Measurements from ENCODE around the gene HS3ST6. TPM values are rescaled to one million over a fixed set of nuclear protein-coding genes. Genes with fewer than 3 reads are reported as not detected.

Gene HS3ST6
- total and polyA plus RNA-seq, 2 of the 13 experiments (the other 11 are each of a cell fraction or from before 2014, with no cell fraction given) = not detected

DNA sequence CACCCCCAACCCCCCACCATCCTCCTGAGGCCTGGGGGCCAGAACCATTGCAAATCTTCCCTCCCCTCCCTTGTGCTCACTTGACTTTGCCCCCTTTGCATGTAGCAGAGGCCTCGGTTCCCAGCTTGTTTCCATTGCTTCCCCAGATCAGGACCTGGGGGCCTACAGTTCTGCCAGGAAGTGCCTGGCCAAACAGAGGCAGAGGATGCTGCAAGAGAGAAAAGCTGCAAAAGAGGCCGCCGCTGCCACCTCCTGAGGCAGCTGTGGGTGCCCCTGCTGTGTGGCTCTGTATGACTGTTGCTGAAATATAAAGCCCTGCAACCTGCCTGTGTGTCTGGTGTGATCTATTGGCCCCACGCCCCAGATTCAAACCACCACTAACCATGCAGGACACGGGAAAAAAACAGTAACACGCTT is 43.4 kb upstream of the HS3ST6 start (continued):
- TF ChIP-seq, protein P1, sequence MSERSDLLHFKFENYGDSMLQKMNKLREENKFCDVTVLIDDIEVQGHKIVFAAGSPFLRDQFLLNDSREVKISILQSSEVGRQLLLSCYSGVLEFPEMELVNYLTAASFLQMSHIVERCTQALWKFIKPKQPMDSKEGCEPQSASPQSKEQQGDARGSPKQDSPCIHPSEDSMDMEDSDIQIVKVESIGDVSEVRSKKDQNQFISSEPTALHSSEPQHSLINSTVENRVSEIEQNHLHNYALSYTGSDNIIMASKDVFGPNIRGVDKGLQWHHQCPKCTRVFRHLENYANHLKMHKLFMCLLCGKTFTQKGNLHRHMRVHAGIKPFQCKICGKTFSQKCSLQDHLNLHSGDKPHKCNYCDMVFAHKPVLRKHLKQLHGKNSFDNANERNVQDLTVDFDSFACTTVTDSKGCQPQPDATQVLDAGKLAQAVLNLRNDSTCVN (CRISPR knock-in tag; IDR thresholded peaks at IDR 0.05; ENCODE audit: borderline replicate concordance) = 0 out of 2 replicates have a peak, but pooled peaks have one; percentile 6
- 0 out of 2 replicates have a peak, but pooled peaks have one; percentile 40 for TF ChIP-seq FIP1L1 (IDR thresholded peaks at IDR 0.05; ENCODE audit: borderline replicate concordance, insufficient read depth, low read depth, low read length)

DNA sequence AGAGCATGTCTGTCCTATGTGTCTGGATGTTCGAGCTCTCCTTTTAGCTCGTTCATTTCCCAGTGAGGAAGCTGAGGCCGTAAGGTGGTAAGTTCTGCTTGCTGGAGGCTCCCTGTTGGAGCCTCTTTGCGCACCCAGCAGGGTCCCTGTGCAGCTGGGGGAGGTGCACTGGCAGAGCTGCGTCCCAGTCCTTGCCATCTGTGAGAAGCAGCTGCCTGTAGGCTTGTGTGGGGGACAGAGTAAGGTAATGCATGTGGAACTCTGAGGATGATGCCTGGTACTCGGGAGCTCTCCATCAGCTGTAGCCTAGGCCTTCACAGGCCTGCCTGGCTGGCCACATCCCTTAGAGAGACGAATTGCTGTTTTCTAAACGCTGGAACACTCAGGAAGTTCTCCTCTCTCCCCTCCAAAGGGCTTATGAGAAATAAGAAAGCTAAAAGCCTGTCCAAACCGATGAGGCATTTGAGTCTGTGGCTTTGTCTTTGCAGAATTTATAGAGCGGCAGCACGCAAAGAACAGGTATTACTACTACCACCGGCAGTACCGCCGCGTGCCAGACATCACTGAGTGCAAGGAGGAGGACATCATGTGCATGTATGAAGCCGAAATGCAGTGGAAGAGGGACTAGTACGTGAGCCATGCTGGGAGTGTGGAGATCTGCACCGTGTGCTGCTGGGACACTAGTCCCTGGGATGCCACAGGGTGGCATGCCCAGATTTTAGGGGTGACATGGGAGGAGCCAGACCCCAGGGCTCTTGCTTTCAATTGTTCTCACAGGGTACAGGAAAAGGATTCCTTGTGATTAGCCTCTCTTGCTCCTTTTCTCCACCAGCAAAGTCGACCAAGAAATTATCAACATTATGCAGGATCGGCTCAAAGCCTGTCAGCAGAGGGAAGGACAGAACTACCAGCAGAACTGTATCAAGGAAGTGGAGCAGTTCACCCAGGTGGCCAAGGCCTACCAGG is 42.7 kb upstream of the HS3ST6 start:
- H3K9ac ChIP-seq (ENCODE audit: insufficient read depth, low read depth, low read length) = peak overlapping the region; percentile 94
- ATAC-seq (peak; percentile 39), FAIRE-seq (peak; percentile 18), DNase-seq (ENCODE audit: low spot score) (peak; percentile 53)
- H4K20me1 ChIP-seq (ENCODE audit: insufficient read depth, low read length) = peaks cover 34% of the 10 kb centered on the region
- POLR2A ChIA-PET = interaction anchor here (0.6 to 7.4 kb wide), 9 partner anchors 10 to 194 kb away, joined by 3 to 139 read pairs (median 6); partner anchors contain the start of genes GFER, MSRB1, NUBP2 and SPSB3
- WGBS (ENCODE audit: low lambda C conversion rate) = 30% methylated on average over 17 of the region's 20 CpGs
- H3K36me3 ChIP-seq (replicated peaks in 1 of 2; ENCODE audit: control insufficient read depth in 1 of 2, insufficient read depth in 2 of 2, low read length in 2 of 2) = peaks cover 3 to 19% of the 10 kb centered on the region in 2 experiments; a peak in 3 of 5 replicates
- intact Hi-C loops (cut with micrococcal nuclease; ENCODE audit: unreplicated experiment) = no loop called here
- BruUV-seq (replicated peaks) = TSS peak; percentile 12
- CTCF ChIA-PET (ENCODE audit: low intra/inter-chr PET ratio, low total read pairs) = no interaction called here
- peak overlapping the region; percentile 81 to 98 (median 94); a peak in 5 of 6 replicates for H3K4me3 ChIP-seq (replicated peaks in 1 of 3; ENCODE audit: insufficient read depth in 1 of 3, low read depth in 2 of 3, low read length in 3 of 3)
- H3K27ac ChIP-seq (ENCODE audit: extremely low read length, insufficient read depth, low read length) = peak overlapping the region; percentile 80
- in situ Hi-C loops (cut with HindIII; ENCODE audit: extremely low pct_ligation_motif_present, low pct_unique_long_range_greater_than_20kb) = no loop called here
- H3K79me2 ChIP-seq (ENCODE audit: insufficient read depth, low read length) = peaks cover 42% of the 10 kb centered on the region
- peaks cover 50% of the 10 kb centered on the region for H3K4me1 ChIP-seq (ENCODE audit: insufficient read depth, low read length)
- peak overlapping the region; percentile 75 for H3K4me2 ChIP-seq (ENCODE audit: low read depth, low read length)
- no peak overlapping the region for H2AFZ ChIP-seq (ENCODE audit: low read length)
- H3K9me3 ChIP-seq (ENCODE audit: low read length) = no peaks in the 10 kb centered on the region
- no peaks in the 10 kb centered on the region; a peak in 1 of 5 replicates for H3K27me3 ChIP-seq (ENCODE audit: control insufficient read depth in 1 of 2, insufficient read depth in 2 of 2, low read length in 2 of 2)
- TF ChIP-seq, protein P2, sequence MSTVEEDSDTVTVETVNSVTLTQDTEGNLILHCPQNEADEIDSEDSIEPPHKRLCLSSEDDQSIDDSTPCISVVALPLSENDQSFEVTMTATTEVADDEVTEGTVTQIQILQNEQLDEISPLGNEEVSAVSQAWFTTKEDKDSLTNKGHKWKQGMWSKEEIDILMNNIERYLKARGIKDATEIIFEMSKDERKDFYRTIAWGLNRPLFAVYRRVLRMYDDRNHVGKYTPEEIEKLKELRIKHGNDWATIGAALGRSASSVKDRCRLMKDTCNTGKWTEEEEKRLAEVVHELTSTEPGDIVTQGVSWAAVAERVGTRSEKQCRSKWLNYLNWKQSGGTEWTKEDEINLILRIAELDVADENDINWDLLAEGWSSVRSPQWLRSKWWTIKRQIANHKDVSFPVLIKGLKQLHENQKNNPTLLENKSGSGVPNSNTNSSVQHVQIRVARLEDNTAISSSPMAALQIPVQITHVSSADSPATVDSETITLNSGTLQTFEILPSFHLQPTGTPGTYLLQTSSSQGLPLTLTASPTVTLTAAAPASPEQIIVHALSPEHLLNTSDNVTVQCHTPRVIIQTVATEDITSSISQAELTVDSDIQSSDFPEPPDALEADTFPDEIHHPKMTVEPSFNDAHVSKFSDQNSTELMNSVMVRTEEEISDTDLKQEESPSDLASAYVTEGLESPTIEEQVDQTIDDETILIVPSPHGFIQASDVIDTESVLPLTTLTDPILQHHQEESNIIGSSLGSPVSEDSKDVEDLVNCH (CRISPR knock-in tag; IDR thresholded peaks at IDR 0.05) = no peak
- TF ChIP-seq TMF1 (CRISPR knock-in tag; IDR thresholded peaks at IDR 0.05; ENCODE audit: low read depth) (no peak), NFIB (CRISPR knock-in tag; IDR thresholded peaks at IDR 0.05; ENCODE audit: borderline replicate concordance) (0 out of 2 replicates have a peak, but pooled peaks have one; percentile 16), IKZF1 (IDR thresholded peaks at IDR 0.05) (no peak), ZNF317 (CRISPR knock-in tag; IDR thresholded peaks at IDR 0.05) (no peak), FOXM1 (CRISPR knock-in tag; IDR thresholded peaks at IDR 0.05) (no peak)
- TF ChIP-seq, protein P3, sequence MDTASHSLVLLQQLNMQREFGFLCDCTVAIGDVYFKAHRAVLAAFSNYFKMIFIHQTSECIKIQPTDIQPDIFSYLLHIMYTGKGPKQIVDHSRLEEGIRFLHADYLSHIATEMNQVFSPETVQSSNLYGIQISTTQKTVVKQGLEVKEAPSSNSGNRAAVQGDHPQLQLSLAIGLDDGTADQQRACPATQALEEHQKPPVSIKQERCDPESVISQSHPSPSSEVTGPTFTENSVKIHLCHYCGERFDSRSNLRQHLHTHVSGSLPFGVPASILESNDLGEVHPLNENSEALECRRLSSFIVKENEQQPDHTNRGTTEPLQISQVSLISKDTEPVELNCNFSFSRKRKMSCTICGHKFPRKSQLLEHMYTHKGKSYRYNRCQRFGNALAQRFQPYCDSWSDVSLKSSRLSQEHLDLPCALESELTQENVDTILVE (CRISPR knock-in tag; IDR thresholded peaks at IDR 0.05) = no peak; the same call in 1 of the 2 replicates
- TF ChIP-seq, protein P4, sequence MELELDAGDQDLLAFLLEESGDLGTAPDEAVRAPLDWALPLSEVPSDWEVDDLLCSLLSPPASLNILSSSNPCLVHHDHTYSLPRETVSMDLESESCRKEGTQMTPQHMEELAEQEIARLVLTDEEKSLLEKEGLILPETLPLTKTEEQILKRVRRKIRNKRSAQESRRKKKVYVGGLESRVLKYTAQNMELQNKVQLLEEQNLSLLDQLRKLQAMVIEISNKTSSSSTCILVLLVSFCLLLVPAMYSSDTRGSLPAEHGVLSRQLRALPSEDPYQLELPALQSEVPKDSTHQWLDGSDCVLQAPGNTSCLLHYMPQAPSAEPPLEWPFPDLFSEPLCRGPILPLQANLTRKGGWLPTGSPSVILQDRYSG (CRISPR knock-in tag; IDR thresholded peaks at IDR 0.05) = no peak
- TF ChIP-seq, protein P5, sequence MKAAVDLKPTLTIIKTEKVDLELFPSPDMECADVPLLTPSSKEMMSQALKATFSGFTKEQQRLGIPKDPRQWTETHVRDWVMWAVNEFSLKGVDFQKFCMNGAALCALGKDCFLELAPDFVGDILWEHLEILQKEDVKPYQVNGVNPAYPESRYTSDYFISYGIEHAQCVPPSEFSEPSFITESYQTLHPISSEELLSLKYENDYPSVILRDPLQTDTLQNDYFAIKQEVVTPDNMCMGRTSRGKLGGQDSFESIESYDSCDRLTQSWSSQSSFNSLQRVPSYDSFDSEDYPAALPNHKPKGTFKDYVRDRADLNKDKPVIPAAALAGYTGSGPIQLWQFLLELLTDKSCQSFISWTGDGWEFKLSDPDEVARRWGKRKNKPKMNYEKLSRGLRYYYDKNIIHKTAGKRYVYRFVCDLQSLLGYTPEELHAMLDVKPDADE (CRISPR knock-in tag; IDR thresholded peaks at IDR 0.05) = no peak
